ENCODE measurements around the gene ARL8B.
"Not testable (repeated sequence)": the region's sequence is repeated elsewhere in the genome, so short reads cannot be mapped to it uniquely, and the experiment has no call there.

Gene ARL8B

DNA sequence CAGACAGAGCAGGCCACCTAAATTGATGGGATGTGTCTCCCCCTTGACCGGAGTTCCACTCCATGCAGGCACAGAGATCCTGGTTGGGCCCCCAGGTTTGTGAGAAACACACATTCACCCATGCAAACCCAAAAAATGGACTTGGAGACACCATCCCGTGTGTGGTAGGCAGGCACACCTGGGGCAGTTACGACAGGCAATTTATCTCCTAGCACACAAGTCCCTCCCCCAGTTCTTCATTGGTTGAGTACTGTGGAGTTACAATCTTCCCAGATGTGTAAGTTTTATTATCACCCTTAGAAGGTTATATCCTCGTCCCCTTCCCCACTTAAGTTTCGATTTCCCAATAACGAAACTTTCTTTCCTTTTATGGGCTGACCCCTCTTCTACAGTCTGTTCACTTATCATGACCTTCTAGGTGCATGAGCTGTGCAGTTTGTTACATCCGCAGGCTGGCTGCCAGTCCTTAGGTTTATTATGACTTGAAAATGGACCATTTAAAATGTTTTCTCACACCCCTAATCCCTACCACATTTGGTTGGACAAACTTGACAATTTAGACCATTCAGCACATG is 27.3 kb downstream of the ARL8B start:
- DNase-seq: peak; percentile 55

DNA sequence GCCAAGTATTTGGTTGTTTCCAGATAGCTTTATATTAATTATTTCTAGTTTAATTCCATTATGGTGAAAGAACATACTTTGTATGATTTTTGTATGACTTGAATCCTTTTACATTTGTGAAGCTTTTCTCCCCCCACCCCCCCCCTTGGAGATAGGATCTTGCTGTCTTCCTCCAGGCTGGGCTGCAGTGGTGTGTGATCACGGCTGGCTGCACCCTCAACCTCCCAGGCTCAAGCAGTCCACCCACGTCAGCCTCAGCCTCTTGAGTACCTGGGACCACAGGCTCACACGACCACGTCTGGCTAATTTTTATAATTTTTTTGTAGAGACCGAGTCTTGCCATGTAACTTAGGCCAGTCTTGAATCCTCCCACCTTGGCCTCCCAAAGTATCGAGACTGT is 29.5 kb downstream of the ARL8B start:
- no peak for DNase-seq

DNA sequence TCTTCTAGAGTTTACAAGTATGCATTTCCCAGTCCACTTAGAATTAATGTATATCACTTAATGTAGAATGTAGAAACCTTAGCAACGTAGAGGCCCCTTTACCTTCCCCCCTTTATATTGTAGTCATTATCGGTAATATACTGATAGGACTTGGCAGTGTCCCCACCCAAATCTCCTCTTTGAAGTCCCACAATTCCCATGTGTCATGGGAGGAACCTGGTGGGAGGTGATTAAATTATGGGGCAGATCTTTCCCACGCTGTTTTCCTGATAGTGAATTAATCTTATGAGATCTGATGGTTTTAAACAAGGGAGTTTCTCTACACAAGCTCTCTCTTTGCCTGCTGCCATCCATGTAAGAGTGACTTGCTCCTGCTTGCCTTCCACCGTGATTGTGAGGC is 31.0 kb downstream of the ARL8B start:
- no peak for DNase-seq

DNA sequence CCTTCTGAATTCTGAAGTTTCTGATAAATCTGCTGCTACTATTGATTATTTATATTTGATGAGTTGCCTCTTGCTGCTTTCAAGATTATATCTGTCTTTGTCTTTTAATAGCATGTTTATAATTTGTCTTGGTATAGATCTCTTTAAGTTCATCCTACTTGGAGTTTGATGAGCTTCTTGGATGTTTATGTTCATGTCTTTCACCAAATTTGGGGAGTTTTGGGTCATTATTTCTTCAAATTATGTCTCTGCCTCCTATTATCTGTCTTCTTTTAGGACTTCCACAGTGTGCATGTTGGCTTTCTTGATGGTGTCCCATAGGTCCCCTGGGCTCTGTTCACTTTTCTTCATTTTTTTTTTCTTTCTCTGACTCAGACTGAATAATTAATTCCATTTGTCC is 33.1 kb downstream of the ARL8B start:
- no peak for DNase-seq

DNA sequence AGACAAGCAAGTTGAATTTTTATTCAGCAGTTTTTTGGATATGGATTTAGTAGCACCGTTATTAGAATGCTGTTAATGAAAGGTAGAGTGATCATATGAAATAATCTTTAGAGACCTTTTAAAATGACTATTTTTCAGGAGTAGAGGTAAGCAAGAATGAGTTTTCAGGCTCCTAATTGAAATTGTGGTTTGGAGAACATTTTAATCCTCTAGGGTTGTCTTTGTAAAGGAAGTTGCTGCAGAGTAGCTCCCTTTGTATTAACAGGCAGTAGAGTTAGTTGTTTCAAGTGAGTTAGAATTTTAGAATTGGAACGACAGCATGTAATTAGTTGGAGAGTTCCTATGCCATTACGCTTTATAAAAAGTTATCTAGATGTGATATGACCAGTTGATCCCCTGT is 38.2 kb downstream of the ARL8B start:
- no peak for DNase-seq

DNA sequence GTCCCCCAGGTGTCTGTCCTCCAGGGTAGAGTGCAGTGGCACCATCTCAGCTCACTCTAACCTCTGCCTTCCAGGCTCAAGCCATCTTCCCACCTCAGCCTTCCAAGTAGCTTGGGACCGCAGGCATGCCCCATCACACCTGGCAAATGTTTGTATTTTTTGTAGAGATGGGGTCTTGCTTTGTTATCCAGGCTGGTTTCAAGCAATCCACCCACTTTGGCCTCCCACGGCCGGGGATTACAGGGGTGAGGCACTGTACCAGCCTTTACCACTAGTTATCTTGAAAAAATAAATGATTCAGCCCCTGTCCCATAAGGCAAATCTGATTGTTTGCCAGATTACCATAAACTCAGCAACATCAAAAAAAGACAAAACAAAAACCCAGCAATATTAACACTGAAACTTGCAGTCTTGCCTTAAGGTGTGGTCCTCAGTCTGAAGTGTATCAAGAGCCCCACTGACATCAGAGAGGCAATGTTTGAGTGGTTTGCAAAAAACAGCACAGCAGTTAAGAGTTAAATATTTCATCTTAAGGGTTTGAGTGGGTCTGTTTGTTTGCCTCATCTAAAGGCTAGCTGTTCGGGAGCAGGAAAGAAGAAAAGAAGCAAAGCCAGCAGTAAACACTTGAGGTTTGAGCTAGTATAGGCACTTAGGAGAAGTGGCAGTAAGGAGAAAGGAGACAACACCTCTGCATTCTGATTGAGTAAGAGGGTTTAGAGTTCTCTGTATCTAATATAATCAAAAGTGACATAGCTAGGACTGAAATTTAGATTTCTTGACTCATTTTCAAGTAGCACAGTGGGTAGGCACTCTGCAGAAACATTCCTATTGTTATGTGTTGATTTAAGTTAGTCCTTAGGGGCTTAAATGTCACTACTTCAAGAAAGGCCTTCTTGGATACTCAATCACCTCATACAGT is 39.1 kb downstream of the ARL8B start:
- DNase-seq: no peak

DNA sequence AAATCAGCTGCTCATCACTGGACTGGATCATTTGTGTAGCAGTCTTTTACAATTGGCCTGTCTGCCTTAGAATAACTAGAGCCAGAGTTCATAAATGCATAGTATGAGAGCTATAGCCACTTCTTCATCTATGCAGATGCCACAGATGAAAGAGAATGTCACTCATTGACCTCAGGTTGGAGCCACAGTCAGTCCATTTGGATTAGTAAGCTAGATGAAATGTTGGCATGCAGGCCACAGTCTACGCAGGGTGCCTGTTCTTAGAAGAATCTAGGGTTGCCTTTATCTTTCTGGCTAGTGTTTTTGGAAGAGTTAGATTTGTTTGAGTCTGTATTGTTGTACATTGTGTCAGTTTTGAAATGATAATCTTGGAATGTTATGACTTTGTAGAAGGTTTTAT is 40.0 kb downstream of the ARL8B start:
- no peak for DNase-seq

DNA sequence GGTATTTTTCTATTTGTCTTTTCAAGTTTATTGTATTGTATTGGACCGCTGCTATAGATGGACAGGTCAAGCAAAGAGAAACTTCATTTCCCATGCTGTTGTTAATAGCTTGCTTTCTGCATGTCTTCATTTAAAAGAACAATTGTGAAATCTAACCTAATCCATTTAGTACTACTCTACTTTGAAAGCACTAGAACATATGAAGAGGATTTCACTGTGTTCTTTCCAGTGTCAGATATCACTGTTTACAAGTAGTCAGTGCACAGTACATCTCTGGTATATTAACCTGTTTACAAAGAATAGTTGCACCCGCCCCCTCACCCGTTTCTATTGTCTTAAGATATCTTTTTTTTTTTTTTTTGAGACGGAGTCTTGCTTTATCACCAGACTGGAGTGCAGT is 43.6 kb downstream of the ARL8B start:
- DNase-seq: no peak

DNA sequence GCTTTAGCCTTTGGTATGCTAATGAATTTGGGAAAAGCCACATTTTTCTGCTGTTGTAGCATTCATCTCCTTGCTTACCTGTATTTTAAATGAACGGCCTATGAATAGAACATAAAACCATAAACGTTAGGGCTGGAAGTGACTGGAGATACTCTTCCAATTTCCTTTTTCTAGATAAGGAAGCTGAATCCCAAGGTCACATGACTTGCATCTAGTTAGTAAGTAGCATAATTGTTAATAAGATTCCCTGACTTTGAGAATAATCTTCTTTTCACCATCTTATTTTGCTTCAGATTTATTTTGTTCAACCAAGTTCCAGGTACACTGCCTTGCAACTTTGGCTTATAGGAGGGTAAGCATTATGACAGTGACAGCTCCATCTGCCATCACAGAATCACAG is 44.8 kb downstream of the ARL8B start:
- no peak for DNase-seq

DNA sequence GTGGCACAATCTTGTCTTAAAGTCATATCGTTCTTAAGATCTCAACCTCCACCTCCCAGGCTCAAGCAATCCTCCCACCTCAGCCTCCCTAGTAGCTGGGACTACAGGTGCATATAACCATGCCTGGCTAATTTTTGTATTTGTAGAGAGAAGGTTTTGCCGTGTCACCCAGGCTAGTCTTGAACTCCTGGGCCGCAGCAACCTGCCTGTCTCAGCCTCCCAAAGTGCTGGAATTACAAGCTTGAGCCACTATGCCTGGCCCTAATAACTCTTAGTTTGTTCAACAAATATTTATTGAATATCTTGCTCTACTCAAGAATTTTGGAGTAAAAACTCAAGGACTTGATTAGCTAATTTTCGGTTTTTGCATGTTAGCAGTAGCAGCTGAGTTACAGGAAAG is 46.0 kb downstream of the ARL8B start:
- no peak for DNase-seq

DNA sequence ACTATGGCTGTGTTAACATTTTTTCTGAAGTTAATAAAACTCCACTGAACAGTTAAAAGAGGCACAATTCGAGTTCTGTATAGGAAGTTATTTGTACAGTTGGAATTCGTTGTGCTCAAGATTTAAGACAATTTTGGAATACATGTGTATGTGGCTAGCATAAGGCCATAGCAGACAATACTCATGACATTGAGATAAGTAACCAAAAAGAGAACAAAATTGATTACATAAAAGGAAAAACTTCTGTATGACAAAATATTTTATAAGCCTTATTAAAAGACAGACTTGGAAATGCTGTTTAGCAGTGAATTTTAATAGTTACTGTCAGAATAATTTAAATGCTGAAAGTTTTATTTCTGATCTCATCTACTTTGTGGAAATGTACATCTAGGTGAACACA is 47.7 kb downstream of the ARL8B start:
- DNase-seq: no peak

DNA sequence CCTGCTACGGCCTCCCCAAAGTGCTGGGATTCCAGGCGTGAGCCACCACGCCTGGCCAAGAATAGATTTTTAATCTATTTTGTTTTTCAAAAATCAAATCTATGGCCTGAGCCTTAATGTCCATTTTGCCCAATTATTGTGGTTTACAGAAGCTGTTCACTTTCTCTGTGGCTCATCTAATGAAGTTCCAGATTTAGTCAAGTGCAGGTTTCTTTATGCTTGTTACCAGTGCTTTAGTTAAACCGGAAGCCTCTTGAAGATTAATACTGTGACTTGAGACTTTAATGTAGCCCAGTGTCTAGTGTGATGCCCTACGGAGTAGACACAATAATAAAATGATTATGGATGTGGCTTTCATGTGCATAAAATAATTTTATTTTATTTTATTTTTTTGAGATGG is 48.9 kb downstream of the ARL8B start:
- no peak for DNase-seq

DNA sequence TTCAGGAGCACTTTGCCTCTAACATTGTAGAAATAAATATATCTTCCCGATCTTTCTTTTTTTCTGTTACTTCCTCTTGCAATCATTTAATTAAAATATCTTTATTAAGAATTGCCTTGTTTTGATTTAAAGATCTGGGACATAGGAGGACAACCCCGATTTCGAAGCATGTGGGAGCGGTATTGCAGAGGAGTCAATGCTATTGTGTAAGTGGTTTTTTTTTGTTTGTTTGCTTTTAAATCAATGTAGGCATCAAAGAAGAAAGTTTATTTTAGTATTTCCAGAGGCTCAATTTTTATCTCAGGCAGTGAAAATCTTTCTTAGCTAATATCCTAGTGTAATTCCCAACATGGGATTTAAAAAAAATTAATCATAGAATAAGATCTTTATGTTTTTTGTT is 49.9 kb downstream of the ARL8B start:
- DNase-seq: no peak

DNA sequence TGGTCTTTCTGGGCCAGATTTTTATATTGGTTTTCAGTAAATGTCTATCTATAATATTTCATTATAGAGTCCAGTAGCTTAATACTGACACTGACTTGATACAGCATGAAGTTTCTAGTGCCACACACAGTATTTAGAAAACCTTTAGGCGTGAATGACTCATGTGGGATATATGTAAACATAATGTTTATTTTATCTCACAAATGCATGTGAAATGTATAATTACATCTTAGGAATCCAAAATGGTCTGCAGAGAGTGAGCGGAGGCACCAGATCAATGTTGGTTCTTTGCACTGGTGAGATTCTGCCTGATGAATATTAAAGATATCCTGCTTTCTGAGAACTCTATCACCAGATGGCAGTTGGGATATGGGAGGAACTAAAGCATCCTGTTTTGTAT is 56.9 kb downstream of the ARL8B start:
- not testable (repeated sequence) for DNase-seq

DNA sequence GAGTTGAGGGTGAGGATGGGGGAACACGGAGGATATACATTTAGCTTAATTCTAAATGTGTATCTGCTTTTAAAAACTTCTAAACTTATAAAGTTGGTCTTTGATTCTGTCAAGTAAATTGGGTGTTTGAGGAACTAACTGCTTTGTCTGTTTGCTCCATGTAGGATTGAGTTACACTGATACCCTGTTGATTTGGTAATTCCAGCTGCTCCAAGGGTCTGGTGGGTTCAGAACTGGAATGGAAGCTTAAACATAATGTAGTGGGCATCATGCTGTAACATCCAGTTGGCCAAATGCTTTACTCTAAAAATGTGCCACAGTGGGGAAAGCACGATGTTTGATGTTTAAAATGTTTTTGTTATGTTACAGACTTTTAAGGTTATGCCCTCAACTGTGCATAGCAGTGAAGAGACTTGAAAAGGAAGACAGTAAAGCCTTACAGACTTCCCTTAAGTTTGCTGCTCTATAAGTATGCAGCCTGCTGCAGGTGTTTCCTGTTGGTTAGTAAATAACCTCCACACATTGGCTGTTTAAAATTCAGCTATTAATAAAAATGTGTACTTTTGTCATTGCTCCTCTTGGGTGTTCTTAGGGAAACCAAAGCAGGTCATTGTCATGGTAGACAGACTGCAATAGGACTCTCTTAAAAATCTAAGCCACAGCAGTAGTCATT is 59.5 kb downstream of the ARL8B start:
- no peak for DNase-seq

DNA sequence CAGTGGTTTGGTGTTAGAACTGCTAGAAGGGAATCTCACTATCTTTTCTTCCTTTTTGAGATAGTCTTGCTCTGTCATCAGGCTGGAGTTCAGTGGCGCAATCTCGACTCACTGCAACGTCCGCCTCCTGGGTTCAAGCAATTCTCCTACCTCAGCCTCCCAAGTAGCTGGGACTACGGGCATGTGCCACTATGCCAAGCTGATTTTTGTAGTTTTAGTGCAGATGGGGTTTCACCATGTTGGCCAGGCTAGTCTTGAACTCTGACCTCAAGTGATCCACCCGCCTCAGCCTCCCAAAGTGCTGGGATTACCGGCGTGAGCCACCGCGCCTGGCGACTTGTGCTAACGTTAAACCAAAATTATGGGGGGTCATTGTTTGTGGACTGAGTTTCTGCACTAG is 61.6 kb downstream of the ARL8B start:
- not testable (repeated sequence) for DNase-seq

DNA sequence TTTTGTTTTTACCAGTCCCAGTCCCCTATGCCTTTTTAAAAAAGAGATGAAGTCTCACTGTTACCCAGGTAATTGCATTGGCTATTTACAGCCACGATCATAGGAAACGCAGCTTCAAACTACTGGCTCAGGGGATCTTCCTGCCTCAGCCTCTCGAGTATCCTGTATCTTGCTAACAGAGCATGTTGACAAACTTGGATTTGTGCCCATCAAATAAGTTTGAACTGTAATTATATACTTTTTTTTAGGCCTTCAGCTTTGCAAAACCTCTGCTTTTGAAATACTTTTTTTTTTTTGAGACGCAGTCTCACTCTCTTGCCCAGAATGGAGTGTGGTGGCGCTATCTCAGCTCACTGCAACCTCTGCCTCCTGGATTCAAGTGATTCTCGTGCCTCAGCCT is 62.4 kb downstream of the ARL8B start:
- no peak for DNase-seq

DNA sequence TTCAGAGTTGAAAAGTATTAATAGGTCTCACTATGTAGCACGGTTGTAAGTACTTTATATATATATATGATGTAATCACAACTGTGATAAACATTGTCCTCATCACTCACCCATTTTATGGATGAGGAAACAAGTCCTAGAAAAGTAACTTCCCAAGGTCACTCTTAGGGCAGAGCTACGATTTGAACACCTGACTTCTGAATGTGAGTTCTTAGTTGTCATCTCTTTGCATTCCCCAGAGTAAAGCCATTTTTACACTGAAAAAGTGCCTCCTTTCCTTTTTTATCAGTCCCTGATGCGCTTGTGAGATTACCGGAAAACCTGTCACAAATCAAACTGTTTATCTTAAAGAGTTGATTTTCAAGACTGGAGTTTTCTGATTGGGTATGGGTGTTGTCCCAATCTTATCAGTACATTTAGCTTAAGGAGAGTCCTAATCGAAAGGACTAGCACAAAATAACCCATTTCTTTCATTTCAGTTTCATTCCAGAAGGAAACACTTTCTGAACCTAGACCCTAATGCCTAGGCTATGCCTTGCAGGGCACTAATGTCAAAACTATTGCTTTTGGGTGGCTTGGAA is 63.1 kb downstream of the ARL8B start:
- no peak for DNase-seq

DNA sequence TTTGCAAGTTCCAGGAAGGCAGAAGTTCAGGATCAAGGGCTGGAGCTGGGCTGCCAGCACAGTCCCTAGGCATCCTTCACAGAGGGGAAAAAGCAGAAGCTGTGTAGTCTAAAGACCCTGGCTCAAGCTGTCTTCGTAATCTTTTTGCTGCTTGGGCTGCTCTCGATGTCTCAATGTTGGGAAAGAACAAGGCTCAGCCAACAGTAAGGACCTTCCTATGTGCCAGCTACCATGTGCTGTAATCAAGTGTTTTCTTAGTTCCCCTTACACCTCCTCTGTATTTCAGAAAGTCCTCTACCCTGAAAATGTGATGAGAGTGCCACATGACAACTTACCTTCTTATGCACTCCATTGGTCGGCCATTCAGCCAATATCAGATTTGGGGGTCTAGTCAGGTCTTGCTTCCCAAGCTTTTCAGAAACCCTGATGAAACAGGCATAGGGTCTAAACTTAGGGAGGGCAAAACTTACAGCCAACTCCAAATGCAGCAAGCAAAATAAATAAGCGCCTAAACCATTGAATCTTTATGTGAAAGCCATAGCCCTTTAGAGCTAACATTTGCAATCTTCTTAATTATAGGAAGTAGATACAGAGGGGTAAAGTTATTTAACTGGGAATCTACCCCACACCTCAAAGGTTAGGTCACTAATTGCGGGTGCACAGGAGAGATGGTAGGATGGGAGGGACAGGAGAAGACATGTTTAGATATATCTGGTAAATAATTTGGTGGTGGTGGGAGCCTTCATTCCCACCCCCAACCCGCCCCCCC is 64.2 kb downstream of the ARL8B start:
- peak; percentile 93 for DNase-seq

DNA sequence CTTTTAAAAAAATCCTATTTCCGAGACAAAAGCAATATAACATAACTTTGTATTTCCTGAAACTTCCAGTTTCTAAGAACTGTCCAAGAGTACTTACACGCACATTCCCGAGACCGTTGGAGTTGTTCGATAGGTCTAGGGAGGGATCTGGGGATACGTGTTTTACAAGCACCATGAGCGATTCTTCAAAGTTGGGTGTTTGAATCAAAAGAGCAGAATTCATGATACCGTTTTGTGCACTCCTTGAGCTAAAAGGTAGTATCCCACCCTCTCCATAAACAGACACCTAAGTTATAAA is 64.7 kb downstream of the ARL8B start:
- peak; percentile 35 for DNase-seq

DNA sequence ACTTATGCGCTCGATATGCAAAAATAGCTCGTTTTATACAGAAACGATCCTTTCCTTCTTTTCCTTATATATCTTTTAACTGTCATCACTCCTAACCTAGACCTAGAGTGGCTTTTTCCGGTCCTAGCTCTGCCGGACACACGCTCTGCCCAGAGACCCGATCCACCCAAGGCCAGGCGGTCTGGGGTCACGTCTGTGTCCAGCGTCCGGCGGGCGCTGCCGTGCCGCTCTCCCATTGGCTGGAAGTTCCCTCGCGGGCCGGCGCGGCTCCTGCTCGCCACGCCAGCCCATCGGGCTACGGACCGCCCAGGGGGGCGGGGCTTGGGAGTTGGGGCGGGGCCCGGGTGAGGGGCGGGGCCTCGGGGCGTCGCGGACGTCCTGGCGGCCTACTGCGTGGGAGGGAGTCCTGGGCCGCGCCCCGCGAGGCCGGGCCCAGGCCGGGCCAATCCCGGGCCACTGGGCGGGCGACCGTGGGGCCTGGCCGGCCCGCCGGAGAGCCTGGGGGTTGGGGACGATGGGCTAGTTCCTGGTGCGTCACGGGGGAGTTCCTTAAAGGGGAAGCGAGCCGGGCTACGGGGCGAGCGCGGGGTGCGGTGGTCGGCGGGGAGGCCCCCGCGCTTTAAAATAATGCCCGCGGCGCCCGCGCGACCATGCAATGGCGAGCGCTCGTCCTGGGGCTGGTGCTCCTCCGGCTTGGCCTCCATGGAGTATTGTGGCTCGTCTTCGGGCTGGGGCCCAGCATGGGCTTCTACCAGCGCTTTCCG is 65.2 kb downstream of the ARL8B start, which contains the start of gene EDEM1:
EDEM1 (plus strand) TSS at position 552 of the 764 bp plus-strand sequence; CDS start at position 651, 99 bp downstream.
- peak; percentile 99 for DNase-seq

DNA sequence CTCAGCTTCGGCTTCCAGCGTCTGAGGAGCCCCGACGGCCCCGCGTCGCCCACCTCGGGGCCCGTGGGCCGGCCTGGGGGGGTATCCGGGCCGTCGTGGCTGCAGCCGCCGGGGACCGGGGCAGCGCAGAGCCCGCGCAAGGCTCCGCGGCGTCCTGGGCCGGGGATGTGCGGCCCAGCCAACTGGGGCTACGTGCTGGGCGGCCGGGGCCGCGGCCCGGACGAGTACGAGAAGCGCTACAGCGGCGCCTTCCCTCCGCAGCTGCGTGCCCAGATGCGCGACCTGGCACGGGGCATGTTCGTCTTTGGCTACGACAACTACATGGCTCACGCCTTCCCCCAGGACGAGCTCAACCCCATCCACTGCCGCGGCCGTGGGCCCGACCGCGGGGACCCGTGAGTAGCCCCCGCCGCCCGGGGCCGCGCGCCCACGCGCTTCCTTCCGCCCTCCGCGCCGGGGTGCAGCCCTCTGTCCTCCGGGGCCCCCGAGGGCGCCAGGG is 65.9 kb downstream of the ARL8B start:
- peak; percentile 72 for DNase-seq
